HEK293T (cell line): ENCODE results near the gene CLEC17A.

Experiments
- ARNT ChIP-seq: fragments of 450-650 bp; IDR thresholded peaks from 2 replicates; pipeline ENCODE4 v1.6.1; 2017; ENCODE audit warnings: mild to moderate bottlenecking
- BHLHE40 ChIP-seq: fragments of 450-650 bp; IDR thresholded peaks from 2 replicates; pipeline ENCODE4 v1.6.1; 2016; ENCODE audit warnings: mild to moderate bottlenecking, moderate library complexity, borderline replicate concordance
- CTBP1 ChIP-seq: fragments of 450-650 bp; IDR thresholded peaks from 2 replicates; pipeline ENCODE4 v1.6.1; 2016; ENCODE audit warnings: borderline replicate concordance
- FOXA1 ChIP-seq: fragments of 450-650 bp; IDR thresholded peaks from 2 replicates; pipeline ENCODE4 v1.6.1; 2016; ENCODE audit warnings: mild to moderate bottlenecking
- FOXK2 ChIP-seq: fragments of 450-650 bp; IDR thresholded peaks from 2 replicates; pipeline ENCODE4 v1.6.1; 2016; ENCODE audit warnings: mild to moderate bottlenecking
- FOXM1 ChIP-seq: fragments of 450-650 bp; IDR thresholded peaks from 2 replicates; pipeline ENCODE4 v1.6.1; 2017; ENCODE audit warnings: mild to moderate bottlenecking, borderline replicate concordance
- HDGF ChIP-seq: fragments of 450-650 bp; IDR thresholded peaks from 2 replicates; pipeline ENCODE4 v1.6.1; 2017; ENCODE audit warnings: antibody characterized with exemption, borderline replicate concordance
- LEF1 ChIP-seq: fragments of 450-650 bp; IDR thresholded peaks from 2 replicates; pipeline ENCODE4 v1.6.1; 2017; ENCODE audit warnings: mild to moderate bottlenecking, borderline replicate concordance
- NFRKB ChIP-seq: fragments of 450-650 bp; IDR thresholded peaks from 2 replicates; pipeline ENCODE4 v1.6.1; 2016; ENCODE audit warnings: mild to moderate bottlenecking, moderate library complexity
- SP1 ChIP-seq: fragments of 450-650 bp; IDR thresholded peaks from 2 replicates; pipeline ENCODE4 v1.6.1; 2017
- SUZ12 ChIP-seq: fragments of 450-650 bp; IDR thresholded peaks from 2 replicates; pipeline ENCODE4 v1.6.1; 2016; ENCODE audit warnings: mild to moderate bottlenecking
- TARDBP ChIP-seq: fragments of 450-650 bp; IDR thresholded peaks from 2 replicates; pipeline ENCODE4 v1.6.1; 2016
- ZNF384 ChIP-seq: fragments of 450-650 bp; IDR thresholded peaks from 2 replicates; pipeline ENCODE4 v1.6.1; 2016
- TF ChIP-seq, protein P1 (sequence below): fragments of 450-650 bp; IDR thresholded peaks from 2 replicates; pipeline ENCODE4 v1.6.1; 2016

GRCh38 chr19:14599548-14600147, 16.8 kb downstream of the CLEC17A start:
- no peak for TF ChIP-seq FOXM1
- TF ChIP-seq BHLHE40, result no peak
- no peak for TF ChIP-seq SUZ12
- TF ChIP-seq ZNF384, result no peak
- no peak for TF ChIP-seq FOXA1
- no peak for TF ChIP-seq LEF1
- no peak for TF ChIP-seq NFRKB
- TF ChIP-seq FOXK2, result no peak
- TF ChIP-seq, protein P1, sequence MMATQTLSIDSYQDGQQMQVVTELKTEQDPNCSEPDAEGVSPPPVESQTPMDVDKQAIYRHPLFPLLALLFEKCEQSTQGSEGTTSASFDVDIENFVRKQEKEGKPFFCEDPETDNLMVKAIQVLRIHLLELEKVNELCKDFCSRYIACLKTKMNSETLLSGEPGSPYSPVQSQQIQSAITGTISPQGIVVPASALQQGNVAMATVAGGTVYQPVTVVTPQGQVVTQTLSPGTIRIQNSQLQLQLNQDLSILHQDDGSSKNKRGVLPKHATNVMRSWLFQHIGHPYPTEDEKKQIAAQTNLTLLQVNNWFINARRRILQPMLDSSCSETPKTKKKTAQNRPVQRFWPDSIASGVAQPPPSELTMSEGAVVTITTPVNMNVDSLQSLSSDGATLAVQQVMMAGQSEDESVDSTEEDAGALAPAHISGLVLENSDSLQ, result no peak
- no peak for TF ChIP-seq SP1
- no peak for TF ChIP-seq HDGF
- TF ChIP-seq ARNT, result no peak
- no peak for TF ChIP-seq CTBP1
- TF ChIP-seq TARDBP, result no peak
